Skeletal muscle satellite cell (primary cell): ENCODE data around the gene ZC3H7B. TPM values are rescaled to one million over a fixed set of nuclear protein-coding genes. Genes with fewer than 3 reads are reported as not detected.
"Not testable (repeated sequence)": the region's sequence is repeated elsewhere in the genome, so short reads cannot be mapped to it uniquely, and the experiment has no call there.

Experiments
- H3K27me3 ChIP-seq: 2 replicates; pipeline ENCODE4 v1.7.0; 2013; ENCODE audit warnings: low read length; ENCODE audit not compliant: control insufficient read depth, insufficient read depth
- H3K36me3 ChIP-seq: 2 replicates; pipeline ENCODE4 v1.7.0; 2013; ENCODE audit warnings: mild to moderate bottlenecking, control low read depth, low read length; ENCODE audit not compliant: insufficient read depth
- H3K4me1 ChIP-seq: 2 replicates; pipeline ENCODE4 v1.7.0; 2013; ENCODE audit warnings: low read length; ENCODE audit not compliant: control insufficient read depth, insufficient read depth
- H3K4me2 ChIP-seq: 2 replicates; pipeline ENCODE4 v1.7.0; 2013; ENCODE audit warnings: mild to moderate bottlenecking, low read length
- H3K4me3 ChIP-seq: 2 replicates; pipeline ENCODE4 v1.7.0; 2013; ENCODE audit warnings: low read length
- H3K9ac ChIP-seq: 2 replicates; pipeline ENCODE4 v1.7.0; 2013; ENCODE audit warnings: mild to moderate bottlenecking, low read depth, low read length, moderate library complexity
- H3K9me3 ChIP-seq: replicated peaks from 2 replicates; pipeline ENCODE4 v1.7.0; 2013; ENCODE audit warnings: mild to moderate bottlenecking, control low read depth, low read length
- total RNA-seq: library from RNA; depleted of rRNA; stranded (reverse); fragments of >200 nt; gene quantifications from 2 replicates; pipeline ENCODE4 v1.2.3, GENCODE V29; 2012; rRNA removed

The ZC3H7B gene
- total RNA-seq: 32.8 and 38.3 TPM in 2 replicates

DNA sequence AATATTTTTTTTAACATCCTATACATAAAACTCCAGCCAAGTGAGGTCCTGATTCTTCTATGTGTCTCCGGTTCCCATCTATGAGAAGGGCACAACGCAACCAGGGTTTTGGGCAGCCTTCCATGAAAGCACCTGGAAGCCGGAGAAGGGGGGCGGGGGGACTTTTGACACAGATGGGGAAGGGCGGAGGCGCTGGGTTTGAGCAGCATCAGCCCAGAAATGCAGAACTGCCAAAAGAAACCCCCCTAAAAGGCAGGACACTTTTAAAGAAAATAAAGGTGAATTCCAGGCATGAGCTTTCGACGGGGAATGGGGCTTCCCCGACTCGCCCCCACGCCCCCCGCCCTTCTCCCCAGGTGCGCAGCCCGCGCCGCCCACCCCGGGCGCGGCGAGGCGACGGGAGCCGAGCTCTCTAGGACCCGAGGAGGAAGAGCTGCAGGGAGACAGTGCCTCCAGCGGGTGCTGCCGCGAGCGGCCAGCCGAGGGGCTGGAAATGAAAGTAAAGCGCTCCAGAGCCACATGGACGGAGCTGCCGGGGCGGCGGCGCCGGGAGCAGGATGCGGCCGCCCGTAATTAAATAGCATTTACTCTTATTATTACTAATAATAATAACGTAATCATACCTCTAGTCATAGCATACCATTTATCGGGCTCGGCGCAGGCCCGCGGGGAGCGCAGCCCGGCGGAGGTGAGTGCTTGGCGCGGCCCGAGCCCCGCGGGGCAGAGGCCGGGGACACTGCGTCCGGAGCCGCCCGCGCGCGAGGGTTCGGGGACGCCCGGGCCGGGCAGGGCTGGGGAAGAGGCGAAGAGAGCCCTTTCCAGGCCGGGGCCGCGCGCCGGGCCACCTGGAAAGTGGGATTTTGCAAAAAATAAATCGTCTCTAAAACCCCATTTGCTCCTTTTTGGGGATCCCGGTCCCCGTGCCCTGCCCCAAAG, at the start of gene ZC3H7B:
Gene ZC3H7B (plus strand): TSS at position 441 of the 936 bp plus-strand sequence. CDS start 19,136 bp downstream, outside the sequence.
- no peaks in the 10 kb centered on the region for H3K27me3 ChIP-seq
- H3K4me2 ChIP-seq: peak within 1 kb of the TSS; percentile 90
- H3K9me3 ChIP-seq: no peaks in the 10 kb centered on the region
- H3K9ac ChIP-seq: peak within 1 kb of the TSS; percentile 100
- peaks cover 30% of the 10 kb centered on the region for H3K4me1 ChIP-seq
- peak within 1 kb of the TSS; percentile 76 for H3K4me3 ChIP-seq
- H3K36me3 ChIP-seq: peaks cover 7% of the 10 kb centered on the region

DNA sequence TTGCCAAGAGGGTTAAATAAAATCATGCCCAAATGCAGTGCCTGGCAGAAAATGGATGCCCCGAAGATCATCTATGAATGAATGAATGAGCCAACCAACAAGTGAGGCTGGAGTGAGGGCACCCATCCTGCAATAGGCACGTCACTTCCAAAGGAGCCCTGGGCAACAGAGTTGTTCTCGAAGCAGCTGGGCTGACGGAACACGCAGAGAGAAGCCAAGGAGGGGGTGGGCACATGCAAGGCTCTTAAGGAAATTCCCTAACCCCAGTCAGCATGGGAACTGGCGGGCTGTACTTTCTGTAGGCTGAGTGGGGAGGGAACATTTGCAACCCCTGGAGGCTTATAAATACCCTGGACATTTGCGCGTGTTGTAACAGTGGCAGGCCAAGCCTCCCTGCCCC, 49.0 kb upstream of the ZC3H7B start:
- Histone ChIP-seq H3K4me3 (no peak overlapping the region), H3K36me3 (peaks cover 95% of the 10 kb centered on the region), H3K4me1 (peaks cover 16% of the 10 kb centered on the region), H3K9ac (no peak overlapping the region), H3K27me3 (no peaks in the 10 kb centered on the region), H3K9me3 (no peaks in the 10 kb centered on the region), H3K4me2 (no peak overlapping the region)

GRCh38 chr22:41254230-41254629, 47.1 kb upstream of the ZC3H7B start:
- no peak overlapping the region for H3K4me2 ChIP-seq
- no peak overlapping the region for H3K4me3 ChIP-seq
- H3K4me1 ChIP-seq: peaks cover 17% of the 10 kb centered on the region
- no peak overlapping the region for H3K9ac ChIP-seq
- H3K36me3 ChIP-seq: peaks cover 92% of the 10 kb centered on the region
- no peaks in the 10 kb centered on the region for H3K27me3 ChIP-seq
- no peaks in the 10 kb centered on the region for H3K9me3 ChIP-seq

DNA sequence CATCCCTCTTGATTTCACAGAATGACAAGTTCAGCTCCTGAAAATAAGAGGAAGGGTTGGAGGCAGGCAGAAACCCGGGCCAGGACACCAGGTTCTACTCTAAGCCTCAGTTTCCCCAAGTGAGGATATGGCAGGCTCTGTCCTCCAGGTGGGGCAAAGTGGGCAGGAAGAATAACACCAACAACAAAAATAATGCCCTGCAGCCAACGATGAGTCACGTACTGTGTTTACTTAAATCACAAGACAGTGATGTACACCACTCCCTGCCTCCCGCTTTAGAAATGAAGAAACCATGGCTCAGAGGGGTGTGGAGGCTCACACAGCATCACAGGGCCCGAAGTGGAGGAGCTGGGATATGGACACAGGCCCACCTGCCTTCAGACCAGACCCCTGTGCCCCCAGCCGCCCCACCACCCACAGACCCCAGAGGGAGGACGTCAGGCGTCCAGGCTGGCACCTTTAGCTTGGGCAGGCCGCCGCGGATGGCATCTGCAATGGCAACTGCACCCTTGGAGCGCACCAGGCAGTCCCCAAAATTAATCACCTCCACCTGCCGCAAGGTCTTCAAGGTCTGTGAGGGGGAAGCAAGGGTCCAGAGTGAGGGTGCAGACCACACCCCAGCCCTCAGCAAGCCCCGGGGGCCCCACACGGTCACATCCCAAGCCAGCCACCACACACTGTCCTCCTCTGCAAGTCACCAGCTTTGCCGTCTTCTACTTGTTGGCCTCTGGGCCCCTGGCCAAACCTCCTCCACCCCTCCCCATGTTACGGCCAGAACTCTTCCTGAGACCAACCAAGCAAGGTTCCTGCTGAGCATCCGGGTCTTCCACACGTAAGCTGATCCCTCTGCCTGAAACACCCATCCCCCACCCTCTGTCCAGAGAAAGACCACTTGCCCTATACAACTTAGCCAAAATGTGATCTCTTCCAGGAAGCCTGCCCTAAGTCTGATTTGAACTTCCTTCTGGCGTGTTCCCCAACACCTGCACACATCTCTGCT, 44.8 kb upstream of the ZC3H7B start:
- Histone ChIP-seq H3K4me2 (no peak overlapping the region), H3K27me3 (no peaks in the 10 kb centered on the region), H3K9me3 (no peaks in the 10 kb centered on the region), H3K36me3 (peaks cover 87% of the 10 kb centered on the region), H3K4me1 (peaks cover 17% of the 10 kb centered on the region), H3K9ac (peak overlapping the region; percentile 41), H3K4me3 (no peak overlapping the region)

GRCh38 chr22:41257696-41258095, 43.6 kb upstream of the ZC3H7B start:
- Histone ChIP-seq H3K9ac (no peak overlapping the region), H3K4me3 (no peak overlapping the region), H3K4me1 (peaks cover 17% of the 10 kb centered on the region), H3K9me3 (no peaks in the 10 kb centered on the region), H3K36me3 (peaks cover 89% of the 10 kb centered on the region), H3K27me3 (no peaks in the 10 kb centered on the region), H3K4me2 (no peak overlapping the region)

GRCh38 chr22:41259756-41260155, 41.6 kb upstream of the ZC3H7B start:
- H3K9me3 ChIP-seq, H3K4me2 ChIP-seq, H3K4me3 ChIP-seq, H3K9ac ChIP-seq, H3K27me3 ChIP-seq: not testable (repeated sequence)
- Histone ChIP-seq H3K4me1 (peaks cover 17% of the 10 kb centered on the region), H3K36me3 (peaks cover 89% of the 10 kb centered on the region)

DNA sequence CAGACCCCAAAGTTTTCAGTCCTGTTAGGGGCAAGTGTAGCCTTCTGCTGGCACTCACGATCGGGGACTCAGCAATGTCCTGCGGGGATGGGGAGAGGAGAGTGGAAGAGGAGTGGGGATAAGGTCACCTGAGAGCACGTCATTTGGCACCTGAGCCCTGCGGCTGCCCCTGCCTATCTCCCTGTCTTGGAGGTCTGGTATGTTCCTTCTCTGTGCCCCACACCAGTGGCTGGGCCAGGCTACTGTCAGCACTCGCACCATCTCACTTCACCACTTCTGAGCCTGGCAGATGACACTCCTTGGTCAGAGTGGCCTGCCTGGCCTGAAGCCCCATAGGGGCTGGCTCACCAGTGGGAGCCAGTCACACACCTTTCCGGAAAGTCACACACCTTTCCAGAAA, 40.5 kb upstream of the ZC3H7B start:
- H3K27me3 ChIP-seq: no peaks in the 10 kb centered on the region
- H3K4me2 ChIP-seq: no peak overlapping the region
- peaks cover 17% of the 10 kb centered on the region for H3K4me1 ChIP-seq
- H3K4me3 ChIP-seq: no peak overlapping the region
- peaks cover 88% of the 10 kb centered on the region for H3K36me3 ChIP-seq
- H3K9ac ChIP-seq: no peak overlapping the region
- H3K9me3 ChIP-seq: no peaks in the 10 kb centered on the region

DNA sequence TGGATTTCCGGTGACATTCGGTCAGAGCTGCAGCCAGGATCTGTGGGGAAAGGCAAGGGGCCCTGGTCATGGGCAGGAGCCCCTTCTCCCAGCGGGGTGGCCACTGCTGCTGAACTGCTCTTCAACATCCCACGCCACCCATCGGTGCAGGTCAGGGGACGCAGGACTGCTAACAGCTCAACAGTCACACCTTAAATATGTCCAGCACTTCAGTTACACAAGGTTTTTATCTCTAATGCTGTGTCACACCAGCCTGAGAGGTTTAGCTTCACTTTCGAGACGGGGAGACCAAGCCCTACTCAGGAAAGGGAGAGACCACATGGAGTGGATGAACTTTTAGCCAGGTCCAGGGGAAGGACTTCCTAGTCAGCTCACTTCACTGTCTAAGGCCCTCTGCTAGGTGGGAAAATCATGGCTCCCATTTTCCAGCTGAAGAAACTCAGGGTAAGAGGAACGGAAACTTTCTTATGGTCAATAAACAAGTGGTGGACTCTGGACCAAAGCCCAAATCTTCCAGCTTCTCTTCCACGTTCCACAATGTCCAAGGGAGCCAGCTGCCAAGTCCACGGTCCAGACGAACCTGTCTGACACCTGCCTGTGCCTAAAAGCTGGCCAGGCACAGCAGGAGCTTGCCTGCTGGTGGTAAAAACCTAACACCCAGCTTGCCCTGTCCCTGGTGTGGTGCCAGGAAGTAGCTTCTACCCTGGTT, 39.6 kb upstream of the ZC3H7B start:
- H3K27me3 ChIP-seq: no peaks in the 10 kb centered on the region
- peaks cover 9% of the 10 kb centered on the region for H3K4me1 ChIP-seq
- no peak overlapping the region for H3K9ac ChIP-seq
- no peak overlapping the region for H3K4me2 ChIP-seq
- H3K4me3 ChIP-seq: no peak overlapping the region
- H3K36me3 ChIP-seq: peaks cover 80% of the 10 kb centered on the region
- no peaks in the 10 kb centered on the region for H3K9me3 ChIP-seq

DNA sequence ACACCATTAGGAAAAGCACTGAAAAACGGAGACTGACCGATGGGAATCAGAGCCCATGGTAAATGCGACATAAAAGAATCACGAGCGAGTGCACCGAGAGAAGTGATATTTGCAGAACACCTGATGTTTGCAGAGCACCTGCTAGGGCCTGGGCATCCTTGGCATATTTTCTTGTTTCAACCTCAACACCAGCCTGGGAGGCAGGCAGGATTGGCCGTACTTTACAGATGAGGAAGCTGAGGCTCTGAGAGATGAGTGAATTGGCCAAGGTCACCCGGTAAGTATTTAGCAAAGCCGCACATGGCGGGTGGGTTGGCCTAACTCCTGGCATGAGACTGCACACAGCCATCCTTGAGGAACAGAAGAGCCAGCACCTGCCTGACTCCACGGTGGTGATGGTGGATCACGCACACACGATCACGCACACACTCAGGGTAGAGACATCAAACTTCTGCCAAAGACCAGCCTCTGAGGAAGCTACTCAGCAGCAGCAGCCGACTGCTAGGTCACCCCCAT, 39.0 kb upstream of the ZC3H7B start:
- H3K27me3 ChIP-seq: no peaks in the 10 kb centered on the region
- no peak overlapping the region for H3K9ac ChIP-seq
- H3K4me2 ChIP-seq: no peak overlapping the region
- peaks cover 77% of the 10 kb centered on the region for H3K36me3 ChIP-seq
- peaks cover 2% of the 10 kb centered on the region for H3K4me1 ChIP-seq
- H3K9me3 ChIP-seq: no peaks in the 10 kb centered on the region
- no peak overlapping the region for H3K4me3 ChIP-seq

GRCh38 chr22:41263704-41264103, 37.6 kb upstream of the ZC3H7B start:
- Histone ChIP-seq H3K36me3 (peaks cover 78% of the 10 kb centered on the region), H3K9ac (no peak overlapping the region), H3K27me3 (no peaks in the 10 kb centered on the region), H3K4me3 (no peak overlapping the region), H3K9me3 (no peaks in the 10 kb centered on the region), H3K4me1 (no peaks in the 10 kb centered on the region), H3K4me2 (no peak overlapping the region)
